Kasumi-1 (cell line): ENCODE measurements around the gene DNMT3B.
"Not testable (repeated sequence)": the region's sequence is repeated elsewhere in the genome, so short reads cannot be mapped to it uniquely, and the experiment has no call there.

Experiments
- DNase-seq, 2 experiments: peaks; one replicate each; lab custom pipeline; 2025; lab: John Stamatoyannopoulos, UW

DNMT3B gene

GRCh38 chr20:32761831-32762753, at the start of gene DNMT3B:
Gene DNMT3B, plus strand, starts transcription at chr20:32762385. Its CDS starts 17,939 bp downstream, at chr20:32780324.
- peak; percentile 54 to 64 for DNase-seq

DNA sequence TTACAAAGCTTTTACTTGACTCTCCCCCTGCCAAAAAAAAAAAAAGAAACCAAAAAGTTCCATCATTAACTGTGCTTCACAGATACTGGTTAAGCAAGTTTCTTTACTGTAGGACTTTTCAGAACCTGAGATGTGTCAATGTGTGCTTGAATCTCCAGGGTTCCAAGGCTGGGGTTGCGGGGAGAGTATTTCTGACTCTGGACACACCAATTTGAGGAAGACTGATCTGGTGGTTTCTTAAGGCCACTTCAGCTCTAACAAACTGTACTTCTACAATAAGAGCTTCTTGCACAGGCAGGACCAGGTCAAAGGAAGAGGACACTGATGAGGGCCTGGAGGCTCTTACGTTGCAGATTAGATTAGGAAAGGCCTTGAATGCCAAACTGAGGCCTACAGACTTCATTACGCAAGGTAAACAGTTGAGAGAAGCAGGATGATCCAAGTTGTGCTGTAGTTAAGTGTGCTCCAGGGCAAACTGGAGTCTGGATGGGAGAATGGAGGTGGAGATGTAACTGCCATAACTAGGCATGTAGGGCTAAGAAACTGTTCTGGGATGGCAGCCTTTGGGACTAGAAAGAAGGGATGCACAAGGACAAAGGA, 43.3 kb upstream of the DNMT3B start:
- no peak for DNase-seq

- DNase-seq = no peak
Measured at GRCh38 chr20:32727683-32728082, 34.5 kb upstream of the DNMT3B start.

DNA sequence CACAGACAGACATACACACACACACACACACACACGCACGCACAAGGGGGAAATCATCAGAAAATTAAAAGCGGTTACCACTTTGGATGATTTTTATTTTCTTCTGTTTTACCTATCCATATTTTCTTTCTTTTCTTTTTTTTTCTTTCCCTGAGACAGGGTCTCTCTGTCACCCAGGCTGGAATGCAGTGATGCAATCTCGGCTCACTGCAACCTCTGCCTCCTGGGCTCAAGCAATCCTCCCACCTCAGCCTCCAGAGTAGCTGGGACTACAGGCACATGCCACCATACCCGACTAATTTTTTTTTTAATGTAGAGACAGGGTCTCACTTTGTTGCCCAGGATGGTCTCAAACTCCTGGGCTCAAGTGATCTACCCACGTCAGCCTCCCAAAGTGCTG, 33.8 kb upstream of the DNMT3B start:
- not testable (repeated sequence) for DNase-seq

DNA sequence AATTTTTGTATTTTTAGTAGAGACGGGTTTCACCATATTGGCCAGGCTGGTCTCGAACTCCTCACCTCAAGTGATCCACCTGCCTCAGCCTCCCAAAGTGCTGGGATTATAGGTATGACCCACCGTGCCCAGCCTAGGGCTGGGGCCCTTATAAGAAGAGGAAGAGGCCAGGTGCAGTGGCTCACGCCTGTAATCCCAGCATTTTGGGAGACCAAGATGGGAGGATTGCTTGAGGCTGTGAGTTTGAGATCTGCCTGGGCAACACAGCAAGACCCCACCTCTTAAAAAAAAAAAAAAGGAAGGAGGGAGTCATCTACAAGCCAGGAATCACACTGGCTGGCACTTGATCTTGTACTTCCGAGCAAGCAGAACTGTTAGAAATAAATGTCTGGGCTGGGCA, 32.9 kb upstream of the DNMT3B start:
- DNase-seq = not testable (repeated sequence)

GRCh38 chr20:32731882-32732266, 30.3 kb upstream of the DNMT3B start:
- no peak for DNase-seq

DNA sequence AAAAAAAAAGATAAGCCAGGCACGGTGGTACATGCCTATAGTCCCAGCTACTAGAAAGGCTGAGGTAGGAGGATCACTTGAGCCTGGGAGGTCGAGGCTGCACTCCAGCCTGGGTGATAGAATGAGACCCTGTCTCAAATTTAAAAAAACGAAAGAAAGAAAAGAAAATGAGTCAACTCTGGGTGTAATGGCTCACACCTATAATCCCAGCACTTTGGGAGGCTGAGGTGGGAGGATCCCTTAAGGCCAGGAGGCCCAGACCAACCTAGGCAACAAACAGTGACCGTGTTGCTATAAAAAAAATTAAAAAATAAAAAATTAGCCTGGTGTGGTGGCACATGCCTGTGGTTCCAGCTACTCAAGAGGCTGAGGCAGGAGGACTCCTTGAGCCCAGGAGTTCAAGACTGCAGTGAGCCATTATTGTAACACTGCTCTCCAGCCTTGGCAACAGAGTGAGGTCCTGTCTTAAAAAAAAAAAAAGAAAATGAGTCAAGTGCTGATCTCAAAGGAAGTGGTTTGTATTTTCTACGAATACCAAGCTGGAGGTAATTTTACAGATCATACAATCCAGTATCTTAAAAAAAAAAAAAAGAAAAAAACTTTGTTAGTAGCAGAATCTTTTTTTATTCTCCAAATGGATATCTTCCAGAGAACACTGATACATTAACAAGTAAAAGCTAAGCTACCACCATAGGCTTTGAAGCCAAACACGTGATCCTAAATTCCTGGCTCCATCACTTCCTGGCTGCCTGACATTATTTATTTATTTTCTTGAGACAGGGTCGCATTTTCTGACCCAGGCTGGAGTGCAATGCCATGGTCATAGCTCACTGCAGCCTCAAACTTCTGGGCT, 24.6 kb upstream of the DNMT3B start:
- no peak for DNase-seq

GRCh38 chr20:32741151-32741550, 21.0 kb upstream of the DNMT3B start:
- no peak for DNase-seq

DNA sequence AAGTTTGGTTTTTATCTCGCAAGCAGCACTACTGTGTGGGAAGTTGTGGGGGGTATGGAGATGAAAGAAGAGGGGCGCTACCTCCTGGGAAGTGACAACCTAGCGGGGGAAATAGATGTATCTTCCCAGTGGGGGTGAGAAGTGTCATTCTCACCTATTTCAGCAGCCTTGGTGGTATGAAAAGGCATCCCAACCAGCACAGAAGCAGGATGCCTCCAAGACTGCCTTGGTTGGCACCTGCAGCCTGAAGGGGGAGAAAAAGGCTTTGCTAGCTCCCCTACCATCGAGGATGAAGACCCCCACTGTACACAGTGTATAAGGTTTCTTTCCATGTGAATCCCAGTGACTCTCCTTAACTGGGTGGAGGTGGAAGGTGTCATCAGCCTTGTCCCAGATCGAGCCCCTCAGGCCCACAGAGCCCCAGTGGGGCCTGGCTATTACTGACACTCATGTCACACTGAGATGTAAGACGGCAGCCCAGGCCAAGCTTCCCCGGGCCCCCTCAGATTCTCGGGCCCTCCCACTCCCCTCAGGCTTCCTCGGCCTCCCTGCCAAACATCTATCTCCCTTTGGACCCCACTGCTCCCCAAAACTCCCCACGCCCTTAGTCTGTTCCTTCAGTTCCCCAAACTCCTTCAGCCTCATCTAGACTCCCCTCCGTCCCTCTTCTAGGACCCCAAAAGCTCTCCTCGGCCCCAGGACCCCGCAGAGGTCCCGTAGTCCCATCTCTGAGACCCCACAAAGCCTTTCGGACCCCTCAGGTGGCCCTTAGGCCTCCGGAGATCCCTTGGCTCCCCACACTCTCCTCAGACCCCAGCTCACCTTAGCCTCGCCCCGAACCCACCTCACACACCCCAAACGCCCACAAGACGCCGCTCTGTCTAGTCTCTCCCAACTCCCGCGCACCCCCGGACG, 19.6 kb upstream of the DNMT3B start:
- DNase-seq = no peak

- peak; percentile 27 to 49 for DNase-seq
Measured at GRCh38 chr20:32743237-32744112, 18.7 kb upstream of the DNMT3B start, which contains the start of gene COMMD7. Gene COMMD7, minus strand, starts transcription at chr20:32743467. Its CDS starts 76 bp downstream, at chr20:32743391.

DNA sequence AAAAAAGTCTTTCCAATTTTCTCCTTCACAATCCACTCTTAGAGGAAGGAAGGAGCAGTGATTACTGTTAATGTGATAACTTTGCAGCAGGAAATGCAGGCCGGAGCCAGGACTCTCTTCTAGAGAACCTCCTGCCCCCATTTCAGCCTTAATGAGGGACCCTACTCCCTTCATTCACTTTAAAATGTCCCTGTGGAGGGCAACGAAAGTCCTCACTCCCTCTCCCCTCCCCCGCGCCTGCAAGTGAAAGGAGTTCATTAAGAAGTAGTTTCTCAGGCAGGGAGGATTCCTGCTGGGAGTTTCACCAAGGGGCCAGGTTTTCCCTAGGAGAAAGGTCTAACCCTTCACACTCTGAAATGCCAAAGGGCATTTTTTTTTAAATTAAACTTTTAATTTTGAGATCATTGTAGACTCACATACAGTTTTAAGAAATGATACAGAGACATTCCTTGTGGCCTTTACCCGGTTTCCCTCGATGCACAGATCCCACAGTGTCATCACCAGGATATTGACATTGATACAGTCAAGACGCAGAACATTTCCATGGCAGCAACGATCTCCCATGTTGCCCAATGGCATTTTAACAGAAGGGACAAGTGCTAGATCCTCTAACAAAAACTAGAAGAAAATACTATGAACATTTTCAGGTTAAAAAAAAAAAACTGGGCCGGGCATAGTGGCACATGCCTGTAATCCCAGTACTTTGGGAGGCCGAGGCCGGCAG, 12.1 kb upstream of the DNMT3B start:
- no peak for DNase-seq

GRCh38 chr20:32751293-32751692, 10.9 kb upstream of the DNMT3B start:
- DNase-seq = no peak

- DNase-seq = no peak
Measured at GRCh38 chr20:32751702-32752457, 10.3 kb upstream of the DNMT3B start.

DNA sequence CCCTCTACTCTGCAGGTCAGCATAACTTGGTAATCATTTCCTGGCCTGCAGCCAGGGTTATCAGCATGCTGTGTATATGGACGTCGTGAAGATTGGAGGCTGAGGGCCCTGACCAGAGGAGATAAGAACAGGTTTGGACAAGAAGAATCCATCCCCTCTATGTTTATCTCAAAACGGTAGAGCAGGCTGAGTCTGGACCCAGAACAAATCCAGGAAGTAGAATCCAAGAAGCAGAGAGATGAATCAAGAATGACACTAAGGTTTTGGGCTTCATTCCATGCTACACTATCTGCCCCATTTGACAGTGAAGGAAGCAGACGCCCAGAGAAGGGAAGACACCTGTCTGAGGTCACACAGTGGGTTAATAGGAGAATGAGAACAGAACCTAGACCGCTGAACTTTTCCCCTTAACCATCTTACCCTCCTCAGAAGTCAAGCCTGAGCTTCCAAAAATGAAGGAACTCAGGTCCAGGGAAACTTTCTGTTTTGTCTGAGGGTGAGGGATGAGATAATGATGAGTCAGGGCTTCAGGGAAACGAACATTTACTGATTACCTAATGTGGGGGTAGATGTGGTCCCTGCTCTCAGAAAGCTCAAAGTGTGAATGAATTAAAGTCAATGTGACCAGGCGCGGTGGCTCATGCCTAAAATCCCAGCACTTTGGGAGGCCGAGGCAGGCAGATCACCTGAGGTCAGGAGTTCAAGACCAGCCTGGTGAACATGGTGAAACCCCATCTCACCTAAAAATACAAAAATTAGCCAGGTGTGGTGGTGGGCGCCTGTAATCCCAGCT, 9.5 kb upstream of the DNMT3B start:
- no peak for DNase-seq

GRCh38 chr20:32753731-32754130, 8.5 kb upstream of the DNMT3B start:
- no peak for DNase-seq

DNA sequence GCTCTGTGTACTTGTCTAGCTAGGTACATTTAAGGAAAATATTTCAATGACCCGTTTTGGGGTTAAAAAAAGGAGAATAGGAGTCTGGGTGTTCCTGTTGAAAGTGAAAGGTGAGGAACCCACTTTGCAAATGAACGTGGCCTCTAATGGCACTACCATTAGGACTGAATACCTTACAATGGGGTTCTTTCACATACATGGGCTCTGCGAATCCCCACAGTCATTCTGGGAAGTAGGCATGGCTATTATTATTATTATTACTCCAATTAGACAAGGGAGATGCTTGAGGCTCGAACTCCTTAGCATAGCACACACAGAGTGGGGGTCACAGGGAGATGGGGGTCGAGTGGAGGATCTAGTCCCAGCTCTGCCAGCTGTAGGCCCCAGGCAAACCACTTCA, 6.0 kb upstream of the DNMT3B start:
- DNase-seq = no peak

- DNase-seq = no peak
Measured at GRCh38 chr20:32761417-32761830, 761 bp upstream of the DNMT3B start.

DNA sequence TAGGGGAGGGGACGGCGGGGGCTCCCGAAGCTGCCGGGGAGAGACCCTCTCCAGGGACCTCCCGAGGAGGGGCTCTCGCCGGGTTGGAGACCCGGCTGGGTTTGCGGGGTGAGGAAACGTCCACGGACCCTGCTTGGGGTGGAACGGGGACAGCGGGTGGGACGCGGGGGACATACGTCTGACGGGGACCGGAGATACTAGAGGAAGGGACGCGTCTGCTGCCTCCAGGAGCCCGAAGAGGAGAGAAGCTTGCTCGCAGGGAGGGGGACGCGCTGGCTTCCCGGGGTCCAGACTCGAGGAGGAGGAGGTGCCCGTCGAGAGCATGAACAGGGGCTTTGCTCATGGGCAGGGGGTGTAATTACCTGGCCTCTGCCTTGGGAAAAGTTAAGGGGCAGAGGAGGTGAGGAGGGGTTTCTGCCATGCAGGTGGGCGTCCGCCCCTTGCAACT, 593 bp downstream of the DNMT3B start:
- peak; percentile 27 for DNase-seq
